ENCODE measurements around the gene LGI2. TPM values are rescaled to one million over a fixed set of nuclear protein-coding genes. Genes with fewer than 3 reads are reported as not detected.

The LGI2 gene
- polyA plus RNA-seq, 1 donor (not counting 4 experiments of a cell fraction or from before 2014, with no cell fraction given), result 0.69 TPM

DNA sequence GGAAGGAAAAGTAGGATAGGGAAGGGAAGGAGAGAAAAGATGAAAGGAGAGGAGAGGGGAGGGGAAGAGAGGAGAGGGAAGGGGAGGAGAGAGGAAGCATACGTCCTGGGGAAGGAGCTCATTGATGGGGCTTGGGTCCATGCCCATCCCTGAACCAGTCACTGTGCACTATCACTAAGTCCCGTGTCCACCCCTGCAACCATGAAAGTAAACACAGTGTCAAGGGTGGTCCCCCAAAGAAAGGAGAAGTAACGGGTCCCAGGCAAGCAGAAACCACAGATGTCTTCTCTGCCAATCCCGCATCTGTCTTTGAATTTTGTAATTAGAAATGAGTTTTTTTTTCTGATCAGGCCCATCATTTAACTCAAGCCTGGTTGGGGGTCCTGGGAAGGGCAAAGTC, 55.2 kb downstream of the LGI2 start:
- H3K36me3 ChIP-seq (ENCODE audit: control insufficient read depth in 2 of 2, extremely low read depth in 1 of 2, insufficient read depth in 2 of 2, low read length in 2 of 2), result no peaks in the 10 kb centered on the region
- H2AFZ ChIP-seq (ENCODE audit: control insufficient read depth, low read length), result no peak overlapping the region
- H3K4me1 ChIP-seq (ENCODE audit: control insufficient read depth, extremely low read depth, insufficient read depth, low read length), result peaks cover 4% of the 10 kb centered on the region
- H3K27me3 ChIP-seq (ENCODE audit: control insufficient read depth, extremely low read depth, insufficient read depth, low read length), result peaks cover 22% of the 10 kb centered on the region
- no peak overlapping the region for H3K9ac ChIP-seq (ENCODE audit: control insufficient read depth, extremely low read depth, insufficient read depth, low read length)
- H4K20me1 ChIP-seq (ENCODE audit: control insufficient read depth, extremely low read depth, insufficient read depth, low read length), result no peaks in the 10 kb centered on the region
- no peaks in the 10 kb centered on the region for H3K9me3 ChIP-seq (ENCODE audit: control insufficient read depth, low read depth, low read length)
- no peak overlapping the region for H3K27ac ChIP-seq (ENCODE audit: control insufficient read depth, insufficient read depth, low read length)
- dilution Hi-C loops (cut with MboI; ENCODE audit: extremely low pct_ligation_motif_present, low sequenced_read_pairs), result no loop called here
- no peak overlapping the region for H3K4me3 ChIP-seq (ENCODE audit: control insufficient read depth in 2 of 3, extremely low read depth in 1 of 3, insufficient read depth in 2 of 3, low read depth in 1 of 3, low read length in 3 of 3)
- DNase-seq (ENCODE audit: low read depth, low spot score) (no peak), FAIRE-seq (no peak)
- no peak overlapping the region for H3K4me2 ChIP-seq (ENCODE audit: control insufficient read depth, extremely low read depth, insufficient read depth, low read depth, low read length)
- TF ChIP-seq, protein P1, sequence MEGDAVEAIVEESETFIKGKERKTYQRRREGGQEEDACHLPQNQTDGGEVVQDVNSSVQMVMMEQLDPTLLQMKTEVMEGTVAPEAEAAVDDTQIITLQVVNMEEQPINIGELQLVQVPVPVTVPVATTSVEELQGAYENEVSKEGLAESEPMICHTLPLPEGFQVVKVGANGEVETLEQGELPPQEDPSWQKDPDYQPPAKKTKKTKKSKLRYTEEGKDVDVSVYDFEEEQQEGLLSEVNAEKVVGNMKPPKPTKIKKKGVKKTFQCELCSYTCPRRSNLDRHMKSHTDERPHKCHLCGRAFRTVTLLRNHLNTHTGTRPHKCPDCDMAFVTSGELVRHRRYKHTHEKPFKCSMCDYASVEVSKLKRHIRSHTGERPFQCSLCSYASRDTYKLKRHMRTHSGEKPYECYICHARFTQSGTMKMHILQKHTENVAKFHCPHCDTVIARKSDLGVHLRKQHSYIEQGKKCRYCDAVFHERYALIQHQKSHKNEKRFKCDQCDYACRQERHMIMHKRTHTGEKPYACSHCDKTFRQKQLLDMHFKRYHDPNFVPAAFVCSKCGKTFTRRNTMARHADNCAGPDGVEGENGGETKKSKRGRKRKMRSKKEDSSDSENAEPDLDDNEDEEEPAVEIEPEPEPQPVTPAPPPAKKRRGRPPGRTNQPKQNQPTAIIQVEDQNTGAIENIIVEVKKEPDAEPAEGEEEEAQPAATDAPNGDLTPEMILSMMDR (optimal IDR thresholded peaks at IDR 0.05 in 1 of 3, IDR thresholded peaks at IDR 0.05 in 1 of 3, conservative IDR thresholded peaks at IDR 0.05 in 1 of 3; ENCODE audit: extremely low read depth in 1 of 3, insufficient read depth in 2 of 3, low read length in 3 of 3), result no peak
- no peak for TF ChIP-seq EZH2 (IDR thresholded peaks at IDR 0.05; ENCODE audit: low read length)
- no peaks in the 10 kb centered on the region for H3K9me1 ChIP-seq (ENCODE audit: control insufficient read depth, extremely low read depth, insufficient read depth, low read length)
- no peaks in the 10 kb centered on the region for H3K79me2 ChIP-seq (ENCODE audit: control insufficient read depth, insufficient read depth, low read length)

DNA sequence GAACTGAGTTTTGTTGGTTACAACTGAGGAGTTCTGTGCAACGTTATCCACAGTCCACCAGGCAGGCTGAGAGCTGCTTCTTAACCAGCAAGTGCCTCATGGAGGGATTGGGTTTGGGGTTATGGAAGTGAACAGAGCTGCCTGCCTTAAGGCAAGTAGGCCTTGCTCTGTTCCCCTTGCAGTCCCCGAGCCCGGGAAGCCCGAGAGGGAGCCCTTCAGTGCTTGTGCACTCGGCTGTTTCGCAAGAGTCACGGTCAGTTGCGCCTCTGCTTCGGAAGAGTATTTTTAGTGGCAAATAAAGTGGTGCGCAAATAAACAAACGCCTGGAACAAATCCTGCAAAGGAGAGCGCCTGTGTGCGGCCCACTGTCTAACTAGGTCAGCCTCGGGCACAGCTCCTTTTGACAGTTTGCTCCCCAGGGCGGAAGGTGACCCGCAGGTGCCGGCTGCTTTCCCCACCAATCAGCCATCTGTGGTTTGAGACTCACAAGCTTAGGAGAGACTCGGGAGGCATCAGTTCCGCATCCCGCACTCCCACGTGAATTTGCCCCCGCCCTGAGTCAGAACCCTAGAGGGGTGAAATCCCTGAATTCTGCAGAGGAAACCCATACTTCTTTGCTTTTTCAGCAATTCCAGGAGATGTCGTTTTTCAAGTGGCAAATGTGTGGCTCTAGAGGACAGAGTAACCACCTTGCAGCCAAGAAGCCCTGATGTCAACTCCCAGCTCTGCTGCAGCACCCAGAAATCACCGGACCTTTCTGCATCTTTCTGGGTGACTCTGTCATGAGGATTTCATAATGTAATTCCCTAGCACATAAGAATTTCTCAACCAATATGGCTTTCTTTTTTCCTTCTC, 56.8 kb downstream of the LGI2 start:
- FAIRE-seq, result no peak
- Histone ChIP-seq H3K9me1 (ENCODE audit: control insufficient read depth, extremely low read depth, insufficient read depth, low read length) (no peaks in the 10 kb centered on the region), H3K79me2 (ENCODE audit: control insufficient read depth, insufficient read depth, low read length) (no peaks in the 10 kb centered on the region), H3K27ac (ENCODE audit: control insufficient read depth, insufficient read depth, low read length) (no peak overlapping the region), H3K4me2 (ENCODE audit: control insufficient read depth, extremely low read depth, insufficient read depth, low read depth, low read length) (no peak overlapping the region), H3K36me3 (ENCODE audit: control insufficient read depth in 2 of 2, extremely low read depth in 1 of 2, insufficient read depth in 2 of 2, low read length in 2 of 2) (no peaks in the 10 kb centered on the region), H3K9ac (ENCODE audit: control insufficient read depth, extremely low read depth, insufficient read depth, low read length) (no peak overlapping the region), H3K4me3 (ENCODE audit: control insufficient read depth in 2 of 3, extremely low read depth in 1 of 3, insufficient read depth in 2 of 3, low read depth in 1 of 3, low read length in 3 of 3) (no peak overlapping the region), H3K27me3 (ENCODE audit: control insufficient read depth, extremely low read depth, insufficient read depth, low read length) (peaks cover 21% of the 10 kb centered on the region), H3K4me1 (ENCODE audit: control insufficient read depth, extremely low read depth, insufficient read depth, low read length) (peaks cover 4% of the 10 kb centered on the region), H3K9me3 (ENCODE audit: control insufficient read depth, low read depth, low read length) (no peaks in the 10 kb centered on the region), H4K20me1 (ENCODE audit: control insufficient read depth, extremely low read depth, insufficient read depth, low read length) (no peaks in the 10 kb centered on the region), H2AFZ (ENCODE audit: control insufficient read depth, low read length) (no peak overlapping the region)
- no peak for DNase-seq (ENCODE audit: low read depth, low spot score)
- TF ChIP-seq, protein P1 (optimal IDR thresholded peaks at IDR 0.05 in 1 of 3, IDR thresholded peaks at IDR 0.05 in 1 of 3, conservative IDR thresholded peaks at IDR 0.05 in 1 of 3; ENCODE audit: extremely low read depth in 1 of 3, insufficient read depth in 2 of 3, low read length in 3 of 3), result no peak
- no peak for TF ChIP-seq EZH2 (IDR thresholded peaks at IDR 0.05; ENCODE audit: low read length)
- dilution Hi-C loops (cut with MboI; ENCODE audit: extremely low pct_ligation_motif_present, low sequenced_read_pairs), result no loop called here
